HEK293 (cell line): ENCODE measurements around the gene MAGEB17.

Experiments used
- CTCF ChIA-PET: fragments of 350-600 bp; formaldehyde crosslinking; extraction: SDS; loops from one replicate; lab custom pipeline; 2021; ENCODE audit warnings: antibody characterized with exemption; lab: Yijun Ruan, JAX
- POLR2A ChIA-PET: fragments of 300-600 bp; formaldehyde crosslinking; extraction: SDS; loops from one replicate; lab custom pipeline; 2020; ENCODE audit warnings: antibody characterized with exemption, inconsistent platforms; lab: Yijun Ruan, JAX
- H3K27ac ChIP-seq: fragments of 200-500 bp; sonication (Bioruptor generic); 2 replicates; pipeline ENCODE4 v1.5.1; 2014; ENCODE audit warnings: low read depth, low read length, control low read depth, inconsistent platforms; ENCODE audit errors: extremely low read depth
- H3K36me3 ChIP-seq, 2 experiments: fragments of 200-500 bp in 1 of 2; sonication (Bioruptor generic) in 1 of 2; 1 replicate in 1 of 2; 2 replicates in 1 of 2; pipeline ENCODE4 v1.5.1; 2014 to 2017; ENCODE audit warnings: inconsistent platforms in 2 of 2, low read length in 2 of 2; ENCODE audit not compliant: control insufficient read depth in 2 of 2, insufficient read depth in 1 of 2
- H3K4me1 ChIP-seq: fragments of 200-500 bp; sonication (Bioruptor generic); 2 replicates; pipeline ENCODE4 v1.5.1; 2014; ENCODE audit warnings: mild to moderate bottlenecking, low read length, inconsistent platforms; ENCODE audit not compliant: control insufficient read depth, insufficient read depth
- H3K4me3 ChIP-seq: 2 replicates; pipeline ENCODE4 v1.5.1; 2011; ENCODE audit warnings: low read depth, mild to moderate bottlenecking, control low read depth, low read length, moderate library complexity
- H3K9me3 ChIP-seq: fragments of 200-500 bp; sonication (Bioruptor generic); 2 replicates; pipeline ENCODE4 v1.5.1; 2014; ENCODE audit warnings: low read depth, low read length, inconsistent platforms; ENCODE audit not compliant: control insufficient read depth, insufficient read depth
- FEZF1 ChIP-seq: fragments of 450-650 bp; formaldehyde crosslinking; IDR thresholded peaks from 2 replicates; pipeline ENCODE4 v1.5.1; 2016; ENCODE audit warnings: missing biosample characterization, missing genetic modification characterization
- IKZF3 ChIP-seq: fragments of 450-650 bp; IDR thresholded peaks from 2 replicates; pipeline ENCODE4 v1.5.0; 2018; ENCODE audit warnings: missing biosample characterization, mild to moderate bottlenecking, missing genetic modification characterization, moderate library complexity
- KLF8 ChIP-seq: fragments of 450-650 bp; formaldehyde crosslinking; IDR thresholded peaks from 2 replicates; pipeline ENCODE4 v1.5.1; 2016; ENCODE audit warnings: missing biosample characterization, missing genetic modification characterization
- MYNN ChIP-seq: fragments of 450-650 bp; formaldehyde crosslinking; IDR thresholded peaks from 2 replicates; pipeline ENCODE4 v1.5.1; 2016; ENCODE audit warnings: missing biosample characterization, missing genetic modification characterization, borderline replicate concordance
- ZBTB8A ChIP-seq: fragments of 450-650 bp; formaldehyde crosslinking; IDR thresholded peaks from 2 replicates; pipeline ENCODE4 v1.5.1; 2016; ENCODE audit warnings: missing biosample characterization, missing genetic modification characterization
- ZNF121 ChIP-seq: fragments of 450-650 bp; formaldehyde crosslinking; IDR thresholded peaks from 2 replicates; pipeline ENCODE4 v1.5.1; 2016; ENCODE audit warnings: missing biosample characterization, missing genetic modification characterization
- ZNF133 ChIP-seq: fragments of 450-650 bp; formaldehyde crosslinking; IDR thresholded peaks from 2 replicates; pipeline ENCODE4 v1.5.1; 2016; ENCODE audit warnings: missing biosample characterization, missing genetic modification characterization
- ZNF155 ChIP-seq: fragments of 450-650 bp; formaldehyde crosslinking; IDR thresholded peaks from 2 replicates; pipeline ENCODE4 v1.5.1; 2016; ENCODE audit warnings: missing biosample characterization, missing genetic modification characterization
- ZNF19 ChIP-seq: fragments of 450-650 bp; formaldehyde crosslinking; IDR thresholded peaks from 2 replicates; pipeline ENCODE4; 2016; ENCODE audit warnings: missing biosample characterization, missing genetic modification characterization, low read depth
- ZNF248 ChIP-seq: fragments of 450-650 bp; formaldehyde crosslinking; IDR thresholded peaks from 2 replicates; pipeline ENCODE4 v1.5.1; 2017; ENCODE audit warnings: missing biosample characterization, missing genetic modification characterization
- ZNF266 ChIP-seq: fragments of 450-650 bp; formaldehyde crosslinking; IDR thresholded peaks from 2 replicates; pipeline ENCODE4 v1.5.1; 2016; ENCODE audit warnings: missing biosample characterization, missing genetic modification characterization, low read depth
- ZNF274 ChIP-seq, 2 experiments: fragments of 200-500 bp in 1 of 2; fragments of 450-650 bp in 1 of 2; sonication (Bioruptor generic) in 1 of 2; formaldehyde crosslinking in 1 of 2; IDR thresholded peaks; 2 replicates each; pipeline versions ENCODE4 v1.5.1 to v1.6.1; 2014 to 2016; ENCODE audit warnings: borderline replicate concordance in 1 of 2, inconsistent platforms in 1 of 2, low read length in 1 of 2, missing biosample characterization in 1 of 2, missing genetic modification characterization in 1 of 2
- ZNF350 ChIP-seq: fragments of 450-650 bp; formaldehyde crosslinking; IDR thresholded peaks from 2 replicates; pipeline ENCODE4 v1.5.0; 2017; ENCODE audit warnings: missing biosample characterization, mild to moderate bottlenecking, missing genetic modification characterization
- ZNF354C ChIP-seq: fragments of 450-650 bp; formaldehyde crosslinking; IDR thresholded peaks from 2 replicates; pipeline ENCODE4 v1.5.1; 2016; ENCODE audit warnings: missing biosample characterization, missing genetic modification characterization, low read depth, borderline replicate concordance
- ZNF530 ChIP-seq: fragments of 450-650 bp; formaldehyde crosslinking; IDR thresholded peaks from 2 replicates; pipeline ENCODE4 v1.5.1; 2016; ENCODE audit warnings: low read depth, missing biosample characterization, missing genetic modification characterization
- ZNF544 ChIP-seq: fragments of 450-650 bp; formaldehyde crosslinking; IDR thresholded peaks from 2 replicates; pipeline ENCODE4 v1.5.0; 2017; ENCODE audit warnings: missing biosample characterization, missing genetic modification characterization
- ZNF623 ChIP-seq: fragments of 450-650 bp; formaldehyde crosslinking; IDR thresholded peaks from 2 replicates; pipeline ENCODE4 v1.5.1; 2016; ENCODE audit warnings: missing biosample characterization, missing genetic modification characterization
- ZNF837 ChIP-seq: fragments of 450-650 bp; formaldehyde crosslinking; IDR thresholded peaks from 2 replicates; pipeline ENCODE4 v1.5.1; 2016; ENCODE audit warnings: missing biosample characterization, missing genetic modification characterization
- ZNF843 ChIP-seq: fragments of 450-650 bp; formaldehyde crosslinking; IDR thresholded peaks from 2 replicates; pipeline ENCODE4 v1.5.1; 2016; ENCODE audit warnings: missing biosample characterization, missing genetic modification characterization
- TF ChIP-seq, protein P1 (sequence below): fragments of 450-650 bp; formaldehyde crosslinking; IDR thresholded peaks from 2 replicates; pipeline ENCODE4 v1.5.1; 2016; ENCODE audit warnings: missing biosample characterization, missing genetic modification characterization, low read depth
- TF ChIP-seq, protein P2 (sequence below): fragments of 450-650 bp; formaldehyde crosslinking; IDR thresholded peaks from 2 replicates; pipeline ENCODE4 v1.5.1; 2016; ENCODE audit warnings: missing biosample characterization, missing genetic modification characterization
- TF ChIP-seq, protein P3 (sequence below): IDR thresholded peaks from 2 replicates; pipeline ENCODE4 v1.6.1; 2011; ENCODE audit warnings: mild to moderate bottlenecking, low read depth, low read length, borderline replicate concordance
- TF ChIP-seq, protein P4 (sequence below): fragments of 450-650 bp; formaldehyde crosslinking; IDR thresholded peaks from 2 replicates; pipeline ENCODE4 v1.5.1; 2016; ENCODE audit warnings: missing biosample characterization, missing genetic modification characterization

The MAGEB17 gene

DNA sequence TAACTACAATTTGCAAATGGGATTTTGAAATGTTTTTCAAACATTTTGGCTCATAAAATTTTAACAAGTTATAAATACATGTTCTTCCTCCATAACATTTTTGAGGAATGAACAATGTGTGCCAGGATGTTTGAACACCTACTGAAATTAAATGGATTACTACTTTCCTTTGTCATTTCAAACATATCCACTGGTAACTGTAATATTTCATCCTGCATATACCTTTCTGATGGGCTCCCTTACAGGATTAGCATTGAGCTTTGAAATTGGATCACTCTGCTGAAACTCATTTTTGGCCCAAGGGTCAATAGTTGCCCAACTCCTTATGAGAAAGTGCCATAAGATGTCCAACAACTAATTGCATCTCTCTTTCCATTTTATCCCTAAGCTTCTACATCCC lies 26.3 kb upstream of the MAGEB17 start:
- POLR2A ChIA-PET, result no interaction called here
- Histone ChIP-seq H3K36me3 (no peaks in the 10 kb centered on the region), H3K4me3 (no peak overlapping the region), H3K27ac (no peak overlapping the region), H3K4me1 (no peaks in the 10 kb centered on the region), H3K9me3 (no peaks in the 10 kb centered on the region; the same call in 1 of the 2 replicates)
- CTCF ChIA-PET, result no interaction called here
- TF ChIP-seq ZNF354C (tag by site-specific recombination) (no peak), ZNF843 (tag by site-specific recombination) (no peak), ZNF530 (tag by site-specific recombination) (no peak), ZNF544 (tag by site-specific recombination) (no peak), FEZF1 (tag by site-specific recombination) (no peak), ZNF837 (tag by site-specific recombination) (no peak), ZNF623 (no peak), KLF8 (tag by site-specific recombination) (no peak), ZNF248 (no peak), ZNF133 (tag by site-specific recombination) (no peak), ZBTB8A (tag by site-specific recombination) (no peak)
- TF ChIP-seq, protein P1, sequence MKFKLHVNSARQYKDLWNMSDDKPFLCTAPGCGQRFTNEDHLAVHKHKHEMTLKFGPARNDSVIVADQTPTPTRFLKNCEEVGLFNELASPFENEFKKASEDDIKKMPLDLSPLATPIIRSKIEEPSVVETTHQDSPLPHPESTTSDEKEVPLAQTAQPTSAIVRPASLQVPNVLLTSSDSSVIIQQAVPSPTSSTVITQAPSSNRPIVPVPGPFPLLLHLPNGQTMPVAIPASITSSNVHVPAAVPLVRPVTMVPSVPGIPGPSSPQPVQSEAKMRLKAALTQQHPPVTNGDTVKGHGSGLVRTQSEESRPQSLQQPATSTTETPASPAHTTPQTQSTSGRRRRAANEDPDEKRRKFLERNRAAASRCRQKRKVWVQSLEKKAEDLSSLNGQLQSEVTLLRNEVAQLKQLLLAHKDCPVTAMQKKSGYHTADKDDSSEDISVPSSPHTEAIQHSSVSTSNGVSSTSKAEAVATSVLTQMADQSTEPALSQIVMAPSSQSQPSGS (tag by site-specific recombination), result no peak

DNA sequence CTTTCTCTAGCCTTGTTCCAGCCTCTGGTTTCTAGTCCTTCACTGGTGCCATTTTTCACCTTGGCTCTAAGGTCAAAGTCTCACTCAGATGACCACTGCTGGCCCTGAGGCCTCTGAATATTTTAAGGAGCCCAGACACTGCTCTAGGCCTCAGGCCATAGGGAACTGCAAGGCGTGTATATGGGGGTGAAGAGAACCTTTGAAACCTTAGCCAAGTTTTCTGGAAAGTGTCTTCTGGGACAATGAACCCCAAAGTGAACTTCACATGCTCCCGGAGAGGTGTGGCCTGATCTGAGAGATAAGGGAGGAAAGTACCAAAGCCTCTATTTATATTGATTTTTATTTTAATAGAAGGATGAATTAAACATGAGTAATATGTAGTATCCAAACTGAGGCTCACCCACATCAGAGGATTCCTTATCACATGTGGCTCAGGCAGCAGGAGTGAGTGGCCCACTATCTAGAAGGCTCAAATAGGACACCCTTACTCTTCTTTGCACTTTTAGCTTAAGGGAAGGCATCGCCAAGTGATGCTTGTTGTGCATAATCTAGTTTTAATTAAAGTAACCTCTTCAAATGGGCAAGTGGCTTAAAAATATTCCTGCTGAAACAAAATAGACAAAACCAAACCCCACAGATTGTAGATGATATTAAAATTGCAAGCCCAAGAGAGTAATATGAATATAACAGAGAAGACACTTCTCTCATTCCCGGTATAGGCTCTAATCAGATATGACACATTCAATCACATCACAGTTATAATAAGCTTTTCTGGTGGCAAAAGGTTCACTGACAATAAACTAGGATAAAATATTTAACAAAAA lies 25.6 kb upstream of the MAGEB17 start:
- Histone ChIP-seq H3K36me3 (no peaks in the 10 kb centered on the region), H3K27ac (no peak overlapping the region)
- CTCF ChIA-PET, result interaction anchor here (0.7 to 1.5 kb wide), 3 partner anchors 13 to 303 kb away, joined by 3 to 6 read pairs (median 3); no protein-coding TSS in a partner anchor
- TF ChIP-seq ZNF19 (tag by site-specific recombination) (no peak), ZNF155 (tag by site-specific recombination) (no peak), ZNF121 (tag by site-specific recombination) (no peak), MYNN (tag by site-specific recombination) (no peak)
- TF ChIP-seq, protein P2, sequence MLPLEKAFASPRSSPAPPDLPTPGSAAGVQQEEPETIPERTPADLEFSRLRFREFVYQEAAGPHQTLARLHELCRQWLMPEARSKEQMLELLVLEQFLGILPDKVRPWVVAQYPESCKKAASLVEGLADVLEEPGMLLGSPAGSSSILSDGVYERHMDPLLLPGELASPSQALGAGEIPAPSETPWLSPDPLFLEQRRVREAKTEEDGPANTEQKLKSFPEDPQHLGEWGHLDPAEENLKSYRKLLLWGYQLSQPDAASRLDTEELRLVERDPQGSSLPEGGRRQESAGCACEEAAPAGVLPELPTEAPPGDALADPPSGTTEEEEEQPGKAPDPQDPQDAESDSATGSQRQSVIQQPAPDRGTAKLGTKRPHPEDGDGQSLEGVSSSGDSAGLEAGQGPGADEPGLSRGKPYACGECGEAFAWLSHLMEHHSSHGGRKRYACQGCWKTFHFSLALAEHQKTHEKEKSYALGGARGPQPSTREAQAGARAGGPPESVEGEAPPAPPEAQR (tag by site-specific recombination), result no peak
- TF ChIP-seq, all 188 proteins: peak for 0
- Histone ChIP-seq H3K4me1 (no peaks in the 10 kb centered on the region), H3K9me3 (no peaks in the 10 kb centered on the region; the same call in 1 of the 2 replicates), H3K4me3 (no peak overlapping the region)
- POLR2A ChIA-PET, result no interaction called here

DNA sequence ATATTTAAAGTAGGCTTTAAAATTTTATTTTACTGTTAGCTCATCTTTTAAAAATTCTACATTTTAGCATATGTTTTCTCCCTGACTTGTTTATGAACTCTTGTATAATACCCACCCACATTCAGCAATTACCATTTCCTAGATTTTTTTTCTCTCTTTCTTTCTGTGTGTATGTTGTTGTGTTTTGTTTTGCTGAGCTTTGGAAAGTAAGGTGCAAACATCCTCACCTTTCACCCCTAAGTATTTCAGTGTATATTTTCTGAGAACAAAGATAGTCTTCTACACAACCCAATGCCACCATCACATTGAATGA lies 25.1 kb upstream of the MAGEB17 start:
- H3K4me1 ChIP-seq, result no peaks in the 10 kb centered on the region
- no peak overlapping the region for H3K4me3 ChIP-seq
- CTCF ChIA-PET, result interaction anchor here (0.7 to 1.5 kb wide), 3 partner anchors 12 to 303 kb away, joined by 3 to 6 read pairs (median 3); no protein-coding TSS in a partner anchor
- no peaks in the 10 kb centered on the region for H3K36me3 ChIP-seq
- POLR2A ChIA-PET, result no interaction called here
- no peaks in the 10 kb centered on the region; the same call in 1 of the 2 replicates for H3K9me3 ChIP-seq
- no peak overlapping the region for H3K27ac ChIP-seq
- TF ChIP-seq ZNF350 (tag by site-specific recombination), result no peak
- TF ChIP-seq, protein P3, sequence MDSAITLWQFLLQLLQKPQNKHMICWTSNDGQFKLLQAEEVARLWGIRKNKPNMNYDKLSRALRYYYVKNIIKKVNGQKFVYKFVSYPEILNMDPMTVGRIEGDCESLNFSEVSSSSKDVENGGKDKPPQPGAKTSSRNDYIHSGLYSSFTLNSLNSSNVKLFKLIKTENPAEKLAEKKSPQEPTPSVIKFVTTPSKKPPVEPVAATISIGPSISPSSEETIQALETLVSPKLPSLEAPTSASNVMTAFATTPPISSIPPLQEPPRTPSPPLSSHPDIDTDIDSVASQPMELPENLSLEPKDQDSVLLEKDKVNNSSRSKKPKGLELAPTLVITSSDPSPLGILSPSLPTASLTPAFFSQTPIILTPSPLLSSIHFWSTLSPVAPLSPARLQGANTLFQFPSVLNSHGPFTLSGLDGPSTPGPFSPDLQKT, result no peak
- no peak for TF ChIP-seq ZNF266
- TF ChIP-seq, protein P4, sequence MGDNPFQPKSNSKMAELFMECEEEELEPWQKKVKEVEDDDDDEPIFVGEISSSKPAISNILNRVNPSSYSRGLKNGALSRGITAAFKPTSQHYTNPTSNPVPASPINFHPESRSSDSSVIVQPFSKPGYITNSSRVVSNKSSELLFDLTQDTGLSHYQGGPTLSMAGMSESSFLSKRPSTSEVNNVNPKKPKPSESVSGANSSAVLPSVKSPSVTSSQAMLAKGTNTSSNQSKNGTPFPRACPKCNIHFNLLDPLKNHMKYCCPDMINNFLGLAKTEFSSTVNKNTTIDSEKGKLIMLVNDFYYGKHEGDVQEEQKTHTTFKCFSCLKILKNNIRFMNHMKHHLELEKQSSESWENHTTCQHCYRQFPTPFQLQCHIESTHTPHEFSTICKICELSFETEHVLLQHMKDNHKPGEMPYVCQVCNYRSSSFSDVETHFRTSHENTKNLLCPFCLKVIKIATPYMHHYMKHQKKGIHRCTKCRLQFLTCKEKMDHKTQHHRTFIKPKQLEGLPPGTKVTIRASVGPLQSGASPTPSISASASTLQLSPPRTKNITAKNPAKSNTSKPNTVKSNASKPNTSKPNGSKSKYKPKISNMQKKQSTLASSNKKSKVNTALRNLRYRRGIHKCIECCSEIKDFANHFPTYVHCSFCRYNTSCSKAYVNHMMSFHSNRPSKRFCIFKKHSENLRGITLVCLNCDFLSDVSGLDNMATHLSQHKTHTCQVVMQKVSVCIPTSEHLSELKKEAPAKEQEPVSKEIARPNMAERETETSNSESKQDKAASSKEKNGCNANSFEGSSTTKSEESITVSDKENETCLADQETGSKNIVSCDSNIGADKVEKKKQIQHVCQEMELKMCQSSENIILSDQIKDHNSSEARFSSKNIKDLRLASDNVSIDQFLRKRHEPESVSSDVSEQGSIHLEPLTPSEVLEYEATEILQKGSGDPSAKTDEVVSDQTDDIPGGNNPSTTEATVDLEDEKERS, result no peak
- TF ChIP-seq ZNF274 (IDR thresholded peaks at IDR 0.05; ENCODE audit: low read length), result no peak
- no peak for TF ChIP-seq ZNF274 (tag by site-specific recombination; IDR thresholded peaks at IDR 0.05; ENCODE audit: borderline replicate concordance)
- TF ChIP-seq IKZF3 (tag by site-specific recombination), result no peak
